GM18519 (cell line): ENCODE data around the gene LUZP2.
"Not testable (repeated sequence)": the region's sequence is repeated elsewhere in the genome, so short reads cannot be mapped to it uniquely, and the experiment has no call there.

Experiments
- ATAC-seq: cut with Tn5 transposase; IDR thresholded peaks from one replicate; pipeline ENCODE4 v1.9.1; 2021; ENCODE audit warnings: mild to moderate bottlenecking, moderate library complexity; ENCODE audit not compliant: unreplicated experiment, low FRiP score

Gene LUZP2

GRCh38 chr11:24885580-24886173 is 388.8 kb downstream of the LUZP2 start:
- no peak for ATAC-seq

DNA sequence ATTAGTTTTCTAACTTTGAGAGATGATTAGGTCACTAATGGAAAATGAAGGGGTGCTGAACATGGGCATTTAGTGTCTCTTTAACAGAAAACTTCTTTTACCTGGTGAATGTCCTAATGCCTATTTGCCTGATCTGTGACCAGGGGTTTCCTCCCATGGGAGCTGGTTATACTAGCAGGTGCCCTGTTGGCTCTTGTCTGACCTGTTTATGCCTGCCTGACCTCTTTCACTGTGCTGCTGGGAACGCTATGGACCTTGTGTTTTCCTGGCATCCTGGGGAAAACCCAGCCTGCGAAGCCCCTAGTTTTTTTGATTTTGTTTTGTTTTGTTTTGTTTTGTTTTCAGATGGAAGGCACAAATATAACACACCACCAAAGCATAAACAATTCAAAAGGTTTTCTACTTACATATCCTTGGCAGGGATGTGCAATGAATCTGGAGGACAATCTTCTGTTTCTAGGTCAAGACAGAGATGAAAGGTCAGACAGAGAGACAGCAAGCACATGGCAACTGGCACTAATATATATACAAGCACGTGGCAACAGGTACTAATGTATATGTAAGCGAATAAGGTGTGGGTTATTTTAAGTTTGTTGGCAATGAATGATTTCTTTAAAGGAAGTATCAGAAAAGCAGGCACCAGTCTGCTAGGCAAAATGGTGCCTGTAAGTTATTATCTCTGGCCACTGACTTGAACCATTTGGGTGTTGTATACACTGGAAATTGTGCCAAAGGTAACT is 390.2 kb downstream of the LUZP2 start:
- no peak for ATAC-seq

DNA sequence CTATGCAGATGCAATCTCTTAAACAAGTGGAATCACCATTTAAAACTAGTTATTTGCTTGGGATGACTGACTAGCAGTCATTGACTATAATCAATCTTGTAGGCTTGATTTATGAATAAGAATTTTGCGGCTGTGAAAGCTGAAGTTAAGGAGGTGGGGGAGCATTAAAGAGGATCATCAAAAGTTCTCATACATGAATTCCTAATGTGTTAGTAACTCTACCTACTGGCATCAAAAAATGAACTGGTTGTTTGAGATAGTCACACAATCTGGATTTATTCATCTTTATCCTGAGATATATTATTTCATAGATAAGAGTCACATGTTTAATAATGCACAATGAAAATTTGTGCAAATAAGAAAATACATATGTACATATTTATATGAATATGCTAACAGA is 393.6 kb downstream of the LUZP2 start:
- ATAC-seq = no peak

DNA sequence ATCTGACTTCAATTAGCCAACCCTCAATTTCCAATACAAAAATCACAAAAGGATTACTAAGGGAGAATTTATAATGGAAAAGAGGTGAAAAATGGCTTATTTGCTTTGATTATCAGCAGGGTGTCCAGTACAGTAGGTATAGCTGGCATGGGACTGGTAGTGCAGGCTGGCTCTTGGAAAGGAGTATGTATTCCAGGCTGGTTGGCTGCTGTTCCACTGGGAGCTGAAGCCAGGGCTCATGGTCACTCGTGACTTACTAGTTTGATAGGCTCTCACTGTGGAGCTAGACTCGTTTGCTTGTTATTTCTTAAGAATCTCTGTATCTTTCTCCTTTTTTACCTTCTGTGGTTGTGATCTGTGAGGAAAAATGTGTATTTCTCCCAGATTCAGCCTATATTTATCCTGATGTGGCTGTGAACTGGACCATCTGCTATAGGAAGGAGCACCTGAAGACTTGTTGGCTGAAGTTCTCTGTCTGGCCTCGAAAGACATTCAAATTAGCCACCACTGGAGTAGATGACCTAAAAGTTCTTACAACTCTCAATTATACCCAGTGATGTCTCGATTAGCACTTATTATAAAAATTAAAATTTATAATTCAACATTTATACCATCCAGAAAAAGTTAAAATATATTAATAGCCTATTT is 395.1 kb downstream of the LUZP2 start:
- not testable (repeated sequence) for ATAC-seq

DNA sequence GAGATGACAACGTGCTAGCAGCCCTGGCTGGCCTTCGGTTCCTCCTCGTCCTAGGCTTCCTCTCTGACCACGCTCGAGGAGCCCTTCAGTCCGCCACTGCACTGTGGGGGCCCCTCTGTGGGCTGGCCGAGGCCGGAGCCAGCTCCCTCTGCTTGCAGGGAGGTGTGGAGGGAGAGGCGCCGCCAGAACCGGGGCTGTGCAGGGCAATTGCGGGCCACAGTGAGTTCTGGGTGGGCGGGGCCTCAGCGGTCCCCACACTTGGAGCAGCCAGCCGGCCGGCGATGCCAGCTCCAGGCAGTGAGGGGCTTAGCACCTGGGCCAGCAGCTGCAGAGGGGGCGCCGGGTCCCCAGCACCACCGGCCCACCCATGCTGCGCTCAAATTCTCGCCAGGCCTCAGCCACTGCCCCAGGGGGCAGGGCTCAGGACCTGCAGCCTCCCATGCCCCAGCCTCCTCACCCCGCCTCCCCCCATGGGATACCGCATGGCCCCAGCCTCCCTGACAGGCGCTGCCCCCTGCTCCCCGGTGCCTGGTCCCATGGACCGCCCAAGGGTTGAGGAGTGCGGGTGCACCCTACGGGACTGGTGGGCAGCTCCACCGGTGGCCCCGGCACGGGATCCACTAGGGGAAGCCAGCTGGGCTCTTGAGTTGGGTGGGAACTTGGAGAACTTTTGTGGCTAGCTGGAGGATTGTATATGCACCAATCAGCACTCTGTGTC is 399.4 kb downstream of the LUZP2 start:
- ATAC-seq = no peak

DNA sequence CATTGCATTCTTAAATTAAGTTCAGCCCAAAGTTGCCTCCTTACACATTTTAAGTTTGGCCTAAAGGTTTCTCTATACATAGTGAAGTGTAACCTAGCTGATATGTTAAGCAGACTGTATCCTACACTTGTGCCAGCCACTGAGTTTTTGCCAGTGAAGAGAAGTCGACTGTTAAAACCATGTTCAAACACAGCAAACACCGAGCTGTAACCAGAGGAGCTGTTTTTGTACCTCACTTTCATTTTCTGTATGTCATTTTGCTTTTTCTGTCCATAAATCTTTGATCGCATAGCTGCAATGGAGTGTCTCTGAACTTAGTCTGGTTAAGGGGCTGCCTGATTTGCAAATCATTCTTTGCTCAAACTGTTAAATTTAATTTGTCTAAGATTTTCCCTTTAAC is 403.7 kb downstream of the LUZP2 start:
- no peak for ATAC-seq

DNA sequence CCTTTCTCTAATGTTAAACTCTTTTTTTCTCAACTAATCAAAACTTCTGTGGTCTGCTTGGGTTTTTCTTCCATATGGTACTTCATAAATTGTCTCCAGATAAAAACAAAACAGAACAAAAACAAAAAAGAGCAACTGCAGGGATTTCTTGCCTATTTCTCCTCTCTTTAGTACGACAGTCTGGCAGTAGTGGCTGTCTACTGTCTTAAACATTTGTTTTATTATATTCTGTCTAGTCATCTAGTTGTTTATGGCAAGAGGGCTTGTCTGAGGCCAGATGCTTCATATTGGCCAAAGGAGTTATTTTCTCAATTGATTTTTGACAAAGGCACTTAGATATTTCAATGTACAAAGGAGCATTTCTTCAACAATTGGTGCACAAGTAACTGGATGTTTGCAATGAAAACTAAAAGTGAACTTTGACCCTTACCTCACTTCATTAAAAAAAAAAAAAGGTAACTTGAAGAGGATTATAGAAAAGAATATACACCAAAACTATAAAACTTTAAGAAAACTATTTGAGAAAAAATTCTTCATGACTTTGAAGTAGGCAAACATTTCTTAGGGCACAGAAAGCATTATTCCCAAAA is 404.2 kb downstream of the LUZP2 start:
- ATAC-seq = no peak

DNA sequence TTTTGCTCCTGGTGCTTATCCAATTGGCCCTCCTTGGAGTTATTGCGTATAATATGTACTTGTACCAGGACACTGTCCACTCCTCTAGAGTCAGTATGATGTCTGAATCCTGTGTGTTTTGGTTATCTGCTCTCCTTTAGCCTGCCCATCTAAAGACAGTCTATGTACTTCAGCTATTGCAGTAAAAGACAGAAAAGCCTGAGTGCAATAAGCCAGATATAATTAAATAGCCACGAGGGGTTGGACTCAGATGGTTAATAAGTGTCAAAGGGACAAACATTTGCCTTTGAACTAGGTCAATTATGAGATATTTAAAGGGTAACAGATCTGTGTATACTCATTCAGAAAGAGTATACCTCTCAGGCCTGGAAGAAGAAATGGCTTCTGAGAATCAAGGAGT is 406.7 kb downstream of the LUZP2 start:
- ATAC-seq = no peak

GRCh38 chr11:24925091-24925490 is 428.2 kb downstream of the LUZP2 start:
- no peak for ATAC-seq

DNA sequence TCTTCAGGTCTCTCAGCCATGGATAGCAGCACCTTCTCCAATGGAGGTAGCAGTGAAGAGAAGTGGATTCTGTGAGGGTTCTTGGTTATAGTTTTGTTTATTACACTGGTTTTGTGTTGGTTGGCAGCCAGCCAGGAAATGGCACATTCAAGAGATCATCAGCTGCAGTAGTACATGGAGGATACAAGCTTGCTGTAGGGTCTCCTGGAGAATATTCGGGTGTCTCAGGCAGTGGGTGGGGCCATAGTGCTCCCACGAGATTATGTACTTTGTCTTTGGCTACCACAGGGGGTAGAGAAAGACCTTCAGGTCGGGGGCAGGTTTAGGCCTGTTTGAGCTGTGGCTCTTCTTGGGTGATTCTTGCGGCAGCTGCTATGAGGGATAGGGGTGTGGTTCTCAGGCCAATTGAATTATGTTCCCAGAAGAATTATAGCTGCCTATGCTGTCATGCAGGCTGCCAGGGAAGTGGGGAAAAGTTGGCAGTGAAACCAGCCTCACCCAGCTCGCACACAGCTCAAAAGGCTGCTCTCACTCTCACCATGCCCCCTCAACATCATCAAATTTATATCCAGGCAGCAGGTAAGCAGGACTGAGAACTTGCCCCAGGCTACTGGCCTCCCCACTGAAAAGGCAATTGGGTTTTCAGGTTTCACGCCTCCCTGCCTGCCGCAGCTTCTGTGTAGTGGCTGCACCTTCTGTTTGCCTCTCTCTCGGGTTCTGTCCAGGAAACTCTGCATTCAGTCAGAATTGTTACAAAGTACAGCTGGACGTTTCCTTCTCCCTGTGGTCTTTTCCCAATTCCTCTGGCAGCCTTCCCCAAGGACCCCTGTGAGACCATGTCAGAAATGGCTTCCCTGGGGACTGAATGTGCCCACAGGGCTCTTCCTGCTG is 435.5 kb downstream of the LUZP2 start:
- no peak for ATAC-seq

DNA sequence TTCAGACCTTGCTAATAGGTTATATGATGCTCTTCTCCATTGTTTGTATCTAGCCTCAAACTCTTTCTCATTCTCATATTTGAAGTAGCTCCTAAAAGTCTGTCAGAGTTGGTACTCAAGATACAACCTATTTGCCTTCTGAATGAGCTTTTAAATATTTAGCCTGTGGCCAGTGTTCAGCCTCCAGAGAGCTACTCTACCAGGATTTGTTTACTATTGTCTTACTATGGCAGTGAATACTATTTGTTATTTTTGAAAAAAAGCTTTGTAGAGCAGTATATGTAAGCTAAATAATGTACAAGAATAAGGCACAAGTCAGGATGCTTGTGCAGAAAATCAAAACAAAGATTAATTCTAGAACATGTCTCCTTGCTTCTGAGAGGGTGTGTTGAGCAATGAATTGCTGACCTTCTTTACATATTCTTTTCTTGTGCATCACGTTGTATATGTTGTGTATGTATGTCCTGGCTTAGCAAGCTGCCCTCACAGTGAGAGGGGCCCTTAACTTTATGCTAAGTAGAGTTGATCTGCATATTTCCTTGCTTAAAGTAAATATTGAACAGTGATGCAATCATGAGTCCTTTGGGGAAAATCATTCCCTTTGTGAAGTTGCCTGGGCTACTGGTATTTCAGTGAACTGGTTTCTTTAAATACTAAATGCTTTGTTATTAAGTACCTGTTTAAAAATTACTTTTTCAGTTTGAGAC is 438.0 kb downstream of the LUZP2 start:
- no peak for ATAC-seq

- ATAC-seq = no peak
Measured at GRCh38 chr11:24944891-24945290, 448.0 kb downstream of the LUZP2 start.

GRCh38 chr11:24949406-24949805 is 452.6 kb downstream of the LUZP2 start:
- ATAC-seq = no peak

DNA sequence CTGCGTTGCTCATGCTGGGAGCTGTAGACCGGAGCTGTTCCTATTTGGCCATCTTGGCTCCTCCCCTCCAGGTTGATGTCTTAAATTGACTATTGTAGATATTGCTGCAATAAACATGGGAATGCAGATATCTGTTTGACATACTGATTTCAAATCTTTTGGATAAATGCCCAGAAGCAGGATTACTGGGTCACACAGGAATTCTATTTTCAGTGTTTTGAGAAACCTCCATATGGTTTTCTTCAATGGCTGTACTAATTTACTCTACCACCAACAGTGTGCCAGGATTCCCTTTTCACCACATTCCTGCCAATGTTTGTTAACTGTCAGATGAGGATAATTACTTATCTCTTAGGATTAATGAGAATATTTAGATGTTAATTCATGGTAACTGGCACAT is 467.0 kb downstream of the LUZP2 start:
- ATAC-seq = no peak

- ATAC-seq = no peak
Measured at GRCh38 chr11:24965748-24966147, 468.9 kb downstream of the LUZP2 start.

DNA sequence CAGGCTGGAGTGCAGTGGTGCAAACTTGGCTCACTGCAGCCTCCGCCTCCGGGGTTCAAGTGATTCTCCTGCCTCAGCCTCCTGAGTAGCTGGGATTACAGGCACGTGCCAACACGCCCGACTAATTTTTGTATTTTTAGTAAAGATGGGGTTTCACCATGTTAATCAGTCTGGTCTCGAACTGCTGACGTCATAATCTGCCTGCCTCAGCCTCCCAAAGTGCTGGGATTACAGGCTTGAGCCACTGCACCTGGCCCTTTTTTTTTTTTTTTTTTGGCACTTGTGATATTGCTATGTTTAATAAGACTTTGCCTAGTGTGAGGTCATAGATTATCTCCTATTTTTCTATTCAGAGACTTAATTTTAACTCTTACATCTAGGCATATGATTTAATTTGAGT is 497.1 kb downstream of the LUZP2 start:
- not testable (repeated sequence) for ATAC-seq

DNA sequence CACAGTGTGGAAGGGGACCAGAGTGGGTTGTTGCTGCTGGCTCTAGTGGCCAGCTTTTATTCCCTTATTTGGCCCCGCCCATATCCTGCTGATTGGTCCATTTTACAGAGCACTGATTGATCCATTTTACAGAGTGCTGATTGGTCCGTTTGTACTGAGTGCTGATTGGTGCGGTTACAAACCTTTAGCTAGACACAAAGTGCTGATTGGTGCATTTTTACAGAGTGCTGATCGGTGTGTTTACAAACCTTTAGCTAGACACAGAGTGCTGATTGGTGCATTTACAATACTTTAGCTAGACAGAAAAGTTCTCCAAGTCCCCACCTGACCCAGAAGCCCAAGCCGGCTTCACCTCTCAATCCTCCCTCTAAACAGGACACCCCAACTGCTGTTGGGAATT is 503.1 kb downstream of the LUZP2 start:
- not testable (repeated sequence) for ATAC-seq

GRCh38 chr11:25037431-25037830 is 540.6 kb downstream of the LUZP2 start:
- ATAC-seq = no peak

DNA sequence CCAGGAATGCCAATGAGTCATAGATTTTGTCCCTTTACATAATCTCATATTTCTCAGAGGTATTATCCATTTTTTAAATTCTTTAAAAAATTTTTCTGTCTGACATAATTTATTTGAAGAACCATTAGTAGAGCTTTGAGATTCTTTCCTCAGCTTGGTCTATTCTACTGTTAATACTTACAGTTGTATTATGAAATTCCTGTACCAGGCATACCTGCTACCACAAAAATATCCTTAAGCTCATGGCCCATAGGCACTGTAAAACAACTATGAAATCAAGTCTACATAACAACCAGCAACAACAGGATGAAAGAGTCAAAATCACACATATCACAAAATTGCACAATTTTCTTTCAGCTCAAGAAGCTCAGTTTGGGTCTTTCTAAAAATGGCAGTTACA is 541.3 kb downstream of the LUZP2 start:
- no peak for ATAC-seq
